Measurements from ENCODE around the gene BACH2. TPM values are rescaled to one million over a fixed set of nuclear protein-coding genes. Genes with fewer than 3 reads are reported as not detected.

The BACH2 gene
- total and polyA plus RNA-seq, 10 of the 15 experiments (the other 5 are each of a cell fraction or from before 2014, with no cell fraction given), result 0.03 to 0.28 (median 0.04) TPM; not detected in 3

DNA sequence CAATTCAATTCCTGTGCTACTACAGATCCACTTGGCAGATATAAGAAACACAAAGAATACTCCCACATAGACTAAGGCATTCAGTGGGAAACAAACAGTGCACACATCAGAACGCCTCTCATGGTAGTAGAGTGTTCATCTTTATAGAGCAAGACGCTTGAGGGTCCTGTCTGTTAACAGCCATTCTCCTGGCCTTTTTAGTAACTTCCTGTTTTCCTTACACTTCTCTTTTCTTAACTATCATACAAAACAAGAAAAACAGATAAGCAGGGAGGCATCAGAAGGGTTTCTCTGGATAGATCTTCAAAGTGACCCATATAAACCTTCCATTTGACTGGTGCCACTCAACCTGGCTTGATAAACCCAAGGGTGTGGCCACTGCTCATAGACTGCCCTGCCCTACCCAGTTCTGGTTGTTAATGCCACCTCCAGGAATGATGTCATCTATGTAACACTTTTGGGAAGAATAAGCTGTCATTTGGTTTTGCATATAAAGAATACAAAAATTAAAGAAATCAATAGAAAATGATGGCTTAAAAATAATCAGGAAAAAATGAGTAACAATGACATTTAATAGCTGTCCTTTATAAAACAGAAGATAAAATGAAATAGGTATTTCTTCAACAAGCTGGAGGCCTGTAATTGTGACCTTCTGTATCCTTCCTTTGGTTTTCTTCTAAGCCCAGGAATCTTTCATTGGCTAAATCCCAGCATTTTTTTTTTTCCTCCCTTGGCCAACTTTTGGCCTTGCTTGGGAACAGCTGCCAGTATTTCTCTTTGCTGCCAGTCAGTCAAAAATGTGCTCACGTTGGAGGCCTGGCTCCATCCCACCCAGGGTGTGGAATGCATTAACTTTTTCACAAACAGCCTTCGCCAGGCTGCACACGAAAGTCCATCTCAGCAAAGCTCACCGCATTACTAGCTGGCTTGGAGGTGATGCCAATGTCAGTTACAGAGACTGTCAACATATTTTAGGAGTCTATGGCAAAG lies 298.9 kb downstream of the BACH2 start (continued):
- TF ChIP-seq, protein P1, sequence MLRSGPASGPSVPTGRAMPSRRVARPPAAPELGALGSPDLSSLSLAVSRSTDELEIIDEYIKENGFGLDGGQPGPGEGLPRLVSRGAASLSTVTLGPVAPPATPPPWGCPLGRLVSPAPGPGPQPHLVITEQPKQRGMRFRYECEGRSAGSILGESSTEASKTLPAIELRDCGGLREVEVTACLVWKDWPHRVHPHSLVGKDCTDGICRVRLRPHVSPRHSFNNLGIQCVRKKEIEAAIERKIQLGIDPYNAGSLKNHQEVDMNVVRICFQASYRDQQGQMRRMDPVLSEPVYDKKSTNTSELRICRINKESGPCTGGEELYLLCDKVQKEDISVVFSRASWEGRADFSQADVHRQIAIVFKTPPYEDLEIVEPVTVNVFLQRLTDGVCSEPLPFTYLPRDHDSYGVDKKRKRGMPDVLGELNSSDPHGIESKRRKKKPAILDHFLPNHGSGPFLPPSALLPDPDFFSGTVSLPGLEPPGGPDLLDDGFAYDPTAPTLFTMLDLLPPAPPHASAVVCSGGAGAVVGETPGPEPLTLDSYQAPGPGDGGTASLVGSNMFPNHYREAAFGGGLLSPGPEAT (IDR thresholded peaks at IDR 0.05; ENCODE audit: low read depth), result no peak
- TF ChIP-seq TCF3 (IDR thresholded peaks at IDR 0.05; ENCODE audit: borderline replicate concordance, insufficient read depth, low read depth, low read length), result no peak
- TF ChIP-seq GATAD2B (conservative IDR thresholded peaks at IDR 0.05; ENCODE audit: low read depth), result no peak
- no peak for TF ChIP-seq ASH2L (IDR thresholded peaks at IDR 0.05; ENCODE audit: borderline replicate concordance, low read depth)

DNA sequence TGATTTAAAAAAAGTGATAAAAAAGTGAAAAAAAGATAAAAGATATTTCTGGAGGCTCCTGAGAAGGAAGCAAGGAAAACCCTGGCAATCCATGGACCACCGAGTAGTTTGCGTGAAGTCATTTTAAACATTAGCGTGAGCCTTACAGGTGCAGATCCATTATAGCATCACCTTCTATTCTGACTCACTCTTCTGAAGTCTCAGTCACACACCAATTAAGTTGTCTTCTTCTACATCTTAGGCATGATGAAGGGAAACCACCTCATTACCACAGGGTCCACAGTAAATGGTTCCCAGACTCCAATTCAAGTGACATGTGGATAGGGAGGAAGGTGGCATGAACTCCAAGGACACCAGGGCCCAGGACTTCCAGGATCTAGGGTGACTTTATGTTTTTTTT lies 303.2 kb downstream of the BACH2 start:
- intact Hi-C loops (cut with micrococcal nuclease; ENCODE audit: unreplicated experiment), result no loop called here
- no peak for TF ChIP-seq CREM (IDR thresholded peaks at IDR 0.05; ENCODE audit: low read depth)
- TF ChIP-seq, protein P2, sequence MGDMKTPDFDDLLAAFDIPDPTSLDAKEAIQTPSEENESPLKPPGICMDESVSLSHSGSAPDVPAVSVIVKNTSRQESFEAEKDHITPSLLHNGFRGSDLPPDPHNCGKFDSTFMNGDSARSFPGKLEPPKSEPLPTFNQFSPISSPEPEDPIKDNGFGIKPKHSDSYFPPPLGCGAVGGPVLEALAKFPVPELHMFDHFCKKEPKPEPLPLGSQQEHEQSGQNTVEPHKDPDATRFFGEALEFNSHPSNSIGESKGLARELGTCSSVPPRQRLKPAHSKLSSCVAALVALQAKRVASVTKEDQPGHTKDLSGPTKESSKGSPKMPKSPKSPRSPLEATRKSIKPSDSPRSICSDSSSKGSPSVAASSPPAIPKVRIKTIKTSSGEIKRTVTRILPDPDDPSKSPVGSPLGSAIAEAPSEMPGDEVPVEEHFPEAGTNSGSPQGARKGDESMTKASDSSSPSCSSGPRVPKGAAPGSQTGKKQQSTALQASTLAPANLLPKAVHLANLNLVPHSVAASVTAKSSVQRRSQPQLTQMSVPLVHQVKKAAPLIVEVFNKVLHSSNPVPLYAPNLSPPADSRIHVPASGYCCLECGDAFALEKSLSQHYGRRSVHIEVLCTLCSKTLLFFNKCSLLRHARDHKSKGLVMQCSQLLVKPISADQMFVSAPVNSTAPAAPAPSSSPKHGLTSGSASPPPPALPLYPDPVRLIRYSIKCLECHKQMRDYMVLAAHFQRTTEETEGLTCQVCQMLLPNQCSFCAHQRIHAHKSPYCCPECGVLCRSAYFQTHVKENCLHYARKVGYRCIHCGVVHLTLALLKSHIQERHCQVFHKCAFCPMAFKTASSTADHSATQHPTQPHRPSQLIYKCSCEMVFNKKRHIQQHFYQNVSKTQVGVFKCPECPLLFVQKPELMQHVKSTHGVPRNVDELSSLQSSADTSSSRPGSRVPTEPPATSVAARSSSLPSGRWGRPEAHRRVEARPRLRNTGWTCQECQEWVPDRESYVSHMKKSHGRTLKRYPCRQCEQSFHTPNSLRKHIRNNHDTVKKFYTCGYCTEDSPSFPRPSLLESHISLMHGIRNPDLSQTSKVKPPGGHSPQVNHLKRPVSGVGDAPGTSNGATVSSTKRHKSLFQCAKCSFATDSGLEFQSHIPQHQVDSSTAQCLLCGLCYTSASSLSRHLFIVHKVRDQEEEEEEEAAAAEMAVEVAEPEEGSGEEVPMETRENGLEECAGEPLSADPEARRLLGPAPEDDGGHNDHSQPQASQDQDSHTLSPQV (IDR thresholded peaks at IDR 0.05), result no peak
- Histone ChIP-seq H3K27me3 (replicated peaks in 1 of 2; ENCODE audit: control insufficient read depth in 2 of 2, insufficient read depth in 2 of 2, low read length in 1 of 2) (no peaks in the 10 kb centered on the region; a peak in 1 of 4 replicates), H2AFZ (ENCODE audit: control insufficient read depth, low read depth, low read length) (no peak overlapping the region), H3K27ac (ENCODE audit: control insufficient read depth, insufficient read depth) (no peak overlapping the region), H3K4me3 (no peak overlapping the region), H3K9me3 (replicated peaks; ENCODE audit: control insufficient read depth, insufficient read depth, low read length) (no peaks in the 10 kb centered on the region), H4K20me1 (ENCODE audit: control insufficient read depth, insufficient read depth) (no peaks in the 10 kb centered on the region), H3K4me2 (ENCODE audit: control insufficient read depth, insufficient read depth) (no peak overlapping the region), H3K79me2 (ENCODE audit: control insufficient read depth, insufficient read depth, low read length) (no peaks in the 10 kb centered on the region), H3K9ac (ENCODE audit: control insufficient read depth, insufficient read depth, low read length) (no peak overlapping the region), H3K36me3 (ENCODE audit: control insufficient read depth in 2 of 2, insufficient read depth in 2 of 2, low read length in 1 of 2) (no peaks in the 10 kb centered on the region), H3K4me1 (ENCODE audit: control insufficient read depth, insufficient read depth, low read length) (no peaks in the 10 kb centered on the region)
- DNase-seq (ENCODE audit: low read depth, low spot score) (no peak), FAIRE-seq (no peak), ATAC-seq (no peak)
- POLR2A ChIA-PET, result no interaction called here
- SMC1A ChIA-PET (ENCODE audit: uncharacterized antibody, unreplicated experiment), result no interaction called here
- CTCF ChIA-PET, result no interaction called here
- 74% methylated on average over 3 of the region's 3 CpGs for WGBS (ENCODE audit: insufficient coverage, insufficient replicate concordance, low lambda C conversion rate, missing lambda C conversion rate)
- in situ Hi-C loops (cut with MboI), result no loop called here
- no TSS peak for BruUV-seq (replicated peaks)
- RAD21 ChIA-PET (ENCODE audit: unreplicated experiment), result no interaction called here
